Measurements from ENCODE around the gene RUBCN. TPM values are rescaled to one million over a fixed set of nuclear protein-coding genes. Genes with fewer than 3 reads are reported as not detected.

The RUBCN gene
- total and polyA plus RNA-seq, 2 of the 13 experiments (the other 11 are each of a cell fraction or from before 2014, with no cell fraction given) = 5.2 to 8.1 TPM

DNA sequence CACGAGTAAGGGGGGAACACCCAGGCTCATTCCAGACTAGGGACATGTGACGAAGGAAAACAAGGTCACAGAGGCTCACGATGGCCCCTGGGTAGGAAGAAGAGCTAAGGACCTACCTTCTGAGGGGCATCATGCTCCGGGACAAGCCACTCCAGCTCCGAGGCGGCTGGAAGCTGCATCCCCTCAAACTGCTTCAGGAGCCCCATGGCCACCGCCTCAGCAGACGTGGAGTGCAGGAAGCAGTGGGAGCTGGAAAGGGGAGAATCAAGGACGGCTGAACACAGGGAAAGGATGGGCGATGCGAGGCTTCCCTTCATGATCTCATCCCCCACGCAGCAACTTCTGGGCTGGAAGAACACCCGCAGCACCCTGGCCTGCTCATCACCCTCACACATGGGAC is 53.5 kb downstream of the RUBCN start:
- H3K27ac ChIP-seq (ENCODE audit: extremely low read length, insufficient read depth, low read length) = no peak overlapping the region
- no peak overlapping the region for H2AFZ ChIP-seq (ENCODE audit: low read length)
- ATAC-seq = no peak
- CTCF ChIA-PET (ENCODE audit: low intra/inter-chr PET ratio, low total read pairs) = no interaction called here
- no peak overlapping the region for H3K9ac ChIP-seq (ENCODE audit: insufficient read depth, low read depth, low read length)
- 94% methylated on average over 11 of the region's 13 CpGs for WGBS (ENCODE audit: low lambda C conversion rate)
- no peak for FAIRE-seq
- H3K9me3 ChIP-seq (ENCODE audit: low read length) = no peaks in the 10 kb centered on the region
- H3K4me2 ChIP-seq (ENCODE audit: low read depth, low read length) = no peak overlapping the region
- intact Hi-C loops (cut with micrococcal nuclease; ENCODE audit: unreplicated experiment) (no loop called here), in situ Hi-C loops (cut with HindIII; ENCODE audit: extremely low pct_ligation_motif_present, low pct_unique_long_range_greater_than_20kb) (no loop called here)
- DNase-seq (ENCODE audit: low spot score) = no peak
- H3K36me3 ChIP-seq (replicated peaks in 1 of 2; ENCODE audit: control insufficient read depth in 1 of 2, insufficient read depth in 2 of 2, low read length in 2 of 2) = peaks cover 4 to 23% of the 10 kb centered on the region in 2 experiments; a peak in 4 of 5 replicates
- no peaks in the 10 kb centered on the region for H3K4me1 ChIP-seq (ENCODE audit: insufficient read depth, low read length)
- no peak overlapping the region for H3K4me3 ChIP-seq (replicated peaks in 1 of 3; ENCODE audit: insufficient read depth in 1 of 3, low read depth in 2 of 3, low read length in 3 of 3)
- no peaks in the 10 kb centered on the region for H3K79me2 ChIP-seq (ENCODE audit: insufficient read depth, low read length)
- H4K20me1 ChIP-seq (ENCODE audit: insufficient read depth, low read length) = no peaks in the 10 kb centered on the region
- TF ChIP-seq ZNF687 (CRISPR knock-in tag; IDR thresholded peaks at IDR 0.05) = 0 out of 2 replicates have a peak, but pooled peaks have one; percentile 5
- no peak for TF ChIP-seq SCMH1 (CRISPR knock-in tag; IDR thresholded peaks at IDR 0.05; ENCODE audit: borderline replicate concordance)
- POLR2A ChIA-PET = no interaction called here
- no peaks in the 10 kb centered on the region for H3K27me3 ChIP-seq (ENCODE audit: control insufficient read depth in 1 of 2, insufficient read depth in 2 of 2, low read length in 2 of 2)
- BruUV-seq (replicated peaks) = no TSS peak

DNA sequence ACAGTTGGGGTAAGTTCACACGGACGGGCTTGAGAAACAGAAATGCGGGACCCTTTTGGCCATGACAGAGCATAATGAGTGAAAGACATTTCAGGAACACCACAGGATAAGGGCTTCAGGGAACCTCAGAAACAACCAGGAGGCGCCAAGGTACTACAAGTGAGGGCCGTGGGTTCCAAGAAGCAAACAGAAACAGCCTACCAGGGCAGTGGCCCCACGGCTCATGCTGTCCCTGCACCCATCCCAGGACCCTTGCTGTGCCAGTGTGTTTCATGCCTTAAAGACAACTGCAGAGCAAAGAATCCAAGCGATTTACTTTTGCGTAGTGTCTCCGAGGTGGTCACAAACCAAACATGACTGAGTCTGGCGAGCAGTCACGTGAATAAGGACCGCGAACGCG is 54.0 kb downstream of the RUBCN start:
- WGBS (ENCODE audit: low lambda C conversion rate) = 98% methylated on average over 15 of the region's 15 CpGs
- Histone ChIP-seq H3K27ac (ENCODE audit: extremely low read length, insufficient read depth, low read length) (no peak overlapping the region), H4K20me1 (ENCODE audit: insufficient read depth, low read length) (no peaks in the 10 kb centered on the region), H3K9ac (ENCODE audit: insufficient read depth, low read depth, low read length) (no peak overlapping the region), H3K4me3 (replicated peaks in 1 of 3; ENCODE audit: insufficient read depth in 1 of 3, low read depth in 2 of 3, low read length in 3 of 3) (no peak overlapping the region), H3K79me2 (ENCODE audit: insufficient read depth, low read length) (no peaks in the 10 kb centered on the region), H3K36me3 (replicated peaks in 1 of 2; ENCODE audit: control insufficient read depth in 1 of 2, insufficient read depth in 2 of 2, low read length in 2 of 2) (peaks cover 4 to 23% of the 10 kb centered on the region in 2 experiments; a peak in 4 of 5 replicates), H3K27me3 (ENCODE audit: control insufficient read depth in 1 of 2, insufficient read depth in 2 of 2, low read length in 2 of 2) (no peaks in the 10 kb centered on the region), H3K4me2 (ENCODE audit: low read depth, low read length) (no peak overlapping the region), H3K4me1 (ENCODE audit: insufficient read depth, low read length) (no peaks in the 10 kb centered on the region), H2AFZ (ENCODE audit: low read length) (no peak overlapping the region), H3K9me3 (ENCODE audit: low read length) (no peaks in the 10 kb centered on the region)
- intact Hi-C loops (cut with micrococcal nuclease; ENCODE audit: unreplicated experiment) = no loop called here
- no peak for DNase-seq (ENCODE audit: low spot score)
- ChIA-PET CTCF (ENCODE audit: low intra/inter-chr PET ratio, low total read pairs) (no interaction called here), POLR2A (no interaction called here)
- BruUV-seq (replicated peaks) = no TSS peak
- no peak for FAIRE-seq
- ATAC-seq = no peak; the same call in 2 of the 3 replicates
- in situ Hi-C loops (cut with HindIII; ENCODE audit: extremely low pct_ligation_motif_present, low pct_unique_long_range_greater_than_20kb) = no loop called here
- TF ChIP-seq MTA3 (CRISPR knock-in tag; IDR thresholded peaks at IDR 0.05) = no peak
- no peak for TF ChIP-seq SALL2 (CRISPR knock-in tag; IDR thresholded peaks at IDR 0.05)
- no peak for TF ChIP-seq ELF4 (CRISPR knock-in tag; IDR thresholded peaks at IDR 0.05; ENCODE audit: borderline replicate concordance)
- 0 out of 2 replicates have a peak, but pooled peaks have one; percentile 3 for TF ChIP-seq ZNF687 (CRISPR knock-in tag; IDR thresholded peaks at IDR 0.05)
